ENCODE data around the gene TCF4. TPM values are rescaled to one million over a fixed set of nuclear protein-coding genes. Genes with fewer than 3 reads are reported as not detected.

TCF4 gene
- total and polyA plus RNA-seq, 5 donors = 17.3 to 73.6 (median 58.7) TPM

- Histone ChIP-seq H3K4me1 (ENCODE audit: control insufficient read depth, insufficient read depth, low read length) (peaks cover 3% of the 10 kb centered on the region), H3K4me3 (ENCODE audit: low read length) (no peak overlapping the region), H3K9me3 (ENCODE audit: control insufficient read depth, low read length) (no peaks in the 10 kb centered on the region), H3K27ac (ENCODE audit: low read length) (no peak overlapping the region), H3K27me3 (ENCODE audit: control insufficient read depth, insufficient read depth) (no peaks in the 10 kb centered on the region)
- ATAC-seq = peak in 1 of 2 donors; percentile 44
- WGBS = 31% methylated on average over 10 of the region's 10 CpGs
- intact Hi-C loops (cut with DNase I) = no loop called here
- DNase-seq = no peak
Measured at GRCh38 chr18:55489034-55489986, 98.7 kb downstream of the TCF4 start.

GRCh38 chr18:55488473-55488872, 99.5 kb downstream of the TCF4 start:
- H3K4me3 ChIP-seq (ENCODE audit: low read length) = no peak overlapping the region
- peaks cover 3% of the 10 kb centered on the region for H3K4me1 ChIP-seq (ENCODE audit: control insufficient read depth, insufficient read depth, low read length)
- intact Hi-C loops (cut with DNase I) = no loop called here
- H3K27me3 ChIP-seq (ENCODE audit: control insufficient read depth, insufficient read depth) = no peaks in the 10 kb centered on the region
- no peak for DNase-seq
- no peak for ATAC-seq
- H3K9me3 ChIP-seq (ENCODE audit: control insufficient read depth, low read length) = no peaks in the 10 kb centered on the region
- H3K27ac ChIP-seq (ENCODE audit: low read length) = no peak overlapping the region
- WGBS = 46% methylated on average over 2 of the region's 2 CpGs

GRCh38 chr18:55487997-55488396, 100.0 kb downstream of the TCF4 start:
- Histone ChIP-seq H3K4me3 (ENCODE audit: low read length) (no peak overlapping the region), H3K9me3 (ENCODE audit: control insufficient read depth, low read length) (no peaks in the 10 kb centered on the region), H3K27me3 (ENCODE audit: control insufficient read depth, insufficient read depth) (no peaks in the 10 kb centered on the region), H3K27ac (ENCODE audit: low read length) (no peak overlapping the region), H3K4me1 (ENCODE audit: control insufficient read depth, insufficient read depth, low read length) (peaks cover 3% of the 10 kb centered on the region)
- DNase-seq (no peak), ATAC-seq (no peak)
- intact Hi-C loops (cut with DNase I) = no loop called here
- WGBS = 71% methylated on average over 4 of the region's 4 CpGs

GRCh38 chr18:55486936-55487335, 101.1 kb downstream of the TCF4 start:
- DNase-seq (no peak), ATAC-seq (no peak)
- Histone ChIP-seq H3K4me1 (ENCODE audit: control insufficient read depth, insufficient read depth, low read length) (no peaks in the 10 kb centered on the region), H3K27me3 (ENCODE audit: control insufficient read depth, insufficient read depth) (no peaks in the 10 kb centered on the region), H3K4me3 (ENCODE audit: low read length) (no peak overlapping the region), H3K9me3 (ENCODE audit: control insufficient read depth, low read length) (no peaks in the 10 kb centered on the region), H3K27ac (ENCODE audit: low read length) (no peak overlapping the region)
- intact Hi-C loops (cut with DNase I) = no loop called here
- 94% methylated on average over 3 of the region's 3 CpGs for WGBS

- ATAC-seq (no peak), DNase-seq (no peak)
- intact Hi-C loops (cut with DNase I) = no loop called here
- H3K9me3 ChIP-seq (ENCODE audit: control insufficient read depth, low read length) = no peaks in the 10 kb centered on the region
- H3K27me3 ChIP-seq (ENCODE audit: control insufficient read depth, insufficient read depth) = no peaks in the 10 kb centered on the region
- H3K27ac ChIP-seq (ENCODE audit: low read length) = no peak overlapping the region
- H3K4me1 ChIP-seq (ENCODE audit: control insufficient read depth, insufficient read depth, low read length) = no peaks in the 10 kb centered on the region
- no peak overlapping the region for H3K4me3 ChIP-seq (ENCODE audit: low read length)
- WGBS = 66% methylated on average over 2 of the region's 2 CpGs
Measured at GRCh38 chr18:55485666-55486065, 102.3 kb downstream of the TCF4 start.

- no peaks in the 10 kb centered on the region for H3K9me3 ChIP-seq (ENCODE audit: control insufficient read depth, low read length)
- intact Hi-C loops (cut with DNase I) = no loop called here
- no peak overlapping the region for H3K27ac ChIP-seq (ENCODE audit: low read length)
- no peaks in the 10 kb centered on the region for H3K27me3 ChIP-seq (ENCODE audit: control insufficient read depth, insufficient read depth)
- no peaks in the 10 kb centered on the region for H3K4me1 ChIP-seq (ENCODE audit: control insufficient read depth, insufficient read depth, low read length)
- H3K4me3 ChIP-seq (ENCODE audit: low read length) = no peak overlapping the region
- 51% methylated on average over 2 of the region's 2 CpGs for WGBS
- ATAC-seq (peak in 1 of 2 donors; percentile 57), DNase-seq (no peak)
Measured at GRCh38 chr18:55484773-55485172, 103.2 kb downstream of the TCF4 start.

GRCh38 chr18:55483266-55483871, 104.6 kb downstream of the TCF4 start:
- ATAC-seq (no peak), DNase-seq (no peak)
- WGBS = 79% methylated on average over 2 of the region's 2 CpGs
- H3K4me3 ChIP-seq (ENCODE audit: low read length) = no peak overlapping the region
- intact Hi-C loops (cut with DNase I) = no loop called here
- H3K4me1 ChIP-seq (ENCODE audit: control insufficient read depth, insufficient read depth, low read length) = peaks cover 2% of the 10 kb centered on the region
- no peaks in the 10 kb centered on the region for H3K27me3 ChIP-seq (ENCODE audit: control insufficient read depth, insufficient read depth)
- no peak overlapping the region for H3K27ac ChIP-seq (ENCODE audit: low read length)
- H3K9me3 ChIP-seq (ENCODE audit: control insufficient read depth, low read length) = no peaks in the 10 kb centered on the region

GRCh38 chr18:55479656-55480420, 108.2 kb downstream of the TCF4 start:
- no peaks in the 10 kb centered on the region for H3K9me3 ChIP-seq (ENCODE audit: control insufficient read depth, low read length)
- peaks cover 2% of the 10 kb centered on the region for H3K4me1 ChIP-seq (ENCODE audit: control insufficient read depth, insufficient read depth, low read length)
- intact Hi-C loops (cut with DNase I) = loop anchor here in 1 of 4 donors (5.0 kb wide), 1 partner anchor 58 kb away; no protein-coding TSS in a partner anchor
- peak overlapping the region; percentile 57 for H3K27ac ChIP-seq (ENCODE audit: low read length)
- DNase-seq (no peak), ATAC-seq (peak in 1 of 2 donors; percentile 69)
- no peaks in the 10 kb centered on the region for H3K27me3 ChIP-seq (ENCODE audit: control insufficient read depth, insufficient read depth)
- WGBS = 68% methylated on average over 9 of the region's 9 CpGs
- no peak overlapping the region for H3K4me3 ChIP-seq (ENCODE audit: low read length)

- H3K27me3 ChIP-seq (ENCODE audit: control insufficient read depth, insufficient read depth) = no peaks in the 10 kb centered on the region
- peak overlapping the region; percentile 87 for H3K27ac ChIP-seq (ENCODE audit: low read length)
- no peaks in the 10 kb centered on the region for H3K9me3 ChIP-seq (ENCODE audit: control insufficient read depth, low read length)
- 25% methylated on average over 8 of the region's 8 CpGs for WGBS
- peak overlapping the region; percentile 68 for H3K4me3 ChIP-seq (ENCODE audit: low read length)
- ATAC-seq (peak; percentile 63 to 65), DNase-seq (peak in 1 of 3 donors; percentile 50)
- peaks cover 2% of the 10 kb centered on the region for H3K4me1 ChIP-seq (ENCODE audit: control insufficient read depth, insufficient read depth, low read length)
- intact Hi-C loops (cut with DNase I) = loop anchor here in 1 of 4 donors (5.0 kb wide), 1 partner anchor 56 kb away; no protein-coding TSS in a partner anchor
Measured at GRCh38 chr18:55477860-55478581, 110.0 kb downstream of the TCF4 start.

- Histone ChIP-seq H3K27me3 (ENCODE audit: control insufficient read depth, insufficient read depth) (no peaks in the 10 kb centered on the region), H3K9me3 (ENCODE audit: control insufficient read depth, low read length) (no peaks in the 10 kb centered on the region), H3K4me3 (ENCODE audit: low read length) (peak overlapping the region; percentile 68), H3K4me1 (ENCODE audit: control insufficient read depth, insufficient read depth, low read length) (peaks cover 2% of the 10 kb centered on the region), H3K27ac (ENCODE audit: low read length) (peak overlapping the region; percentile 87)
- DNase-seq (peak in 1 of 3 donors; percentile 60), ATAC-seq (peak; percentile 82 to 87)
- intact Hi-C loops (cut with DNase I) = loop anchor here in 1 of 4 donors (5.0 kb wide), 1 partner anchor 55 kb away; no protein-coding TSS in a partner anchor
- 20% methylated on average over 4 of the region's 4 CpGs for WGBS
Measured at GRCh38 chr18:55477499-55477859, 110.5 kb downstream of the TCF4 start.

All from right cardiac atrium (tissue), 5 donors.